GM12873 (cell line): Measurements from ENCODE around the gene HAPSTR1.

Experiments
- TF ChIP-seq, protein P1 (sequence below): IDR thresholded peaks from 2 replicates; pipeline ENCODE4 v1.5.1; 2012; ENCODE audit warnings: low read depth, mild to moderate bottlenecking, moderate library complexity, low read length, control low read depth; ENCODE audit not compliant: insufficient read depth; ENCODE audit errors: missing control alignments

Gene HAPSTR1

DNA sequence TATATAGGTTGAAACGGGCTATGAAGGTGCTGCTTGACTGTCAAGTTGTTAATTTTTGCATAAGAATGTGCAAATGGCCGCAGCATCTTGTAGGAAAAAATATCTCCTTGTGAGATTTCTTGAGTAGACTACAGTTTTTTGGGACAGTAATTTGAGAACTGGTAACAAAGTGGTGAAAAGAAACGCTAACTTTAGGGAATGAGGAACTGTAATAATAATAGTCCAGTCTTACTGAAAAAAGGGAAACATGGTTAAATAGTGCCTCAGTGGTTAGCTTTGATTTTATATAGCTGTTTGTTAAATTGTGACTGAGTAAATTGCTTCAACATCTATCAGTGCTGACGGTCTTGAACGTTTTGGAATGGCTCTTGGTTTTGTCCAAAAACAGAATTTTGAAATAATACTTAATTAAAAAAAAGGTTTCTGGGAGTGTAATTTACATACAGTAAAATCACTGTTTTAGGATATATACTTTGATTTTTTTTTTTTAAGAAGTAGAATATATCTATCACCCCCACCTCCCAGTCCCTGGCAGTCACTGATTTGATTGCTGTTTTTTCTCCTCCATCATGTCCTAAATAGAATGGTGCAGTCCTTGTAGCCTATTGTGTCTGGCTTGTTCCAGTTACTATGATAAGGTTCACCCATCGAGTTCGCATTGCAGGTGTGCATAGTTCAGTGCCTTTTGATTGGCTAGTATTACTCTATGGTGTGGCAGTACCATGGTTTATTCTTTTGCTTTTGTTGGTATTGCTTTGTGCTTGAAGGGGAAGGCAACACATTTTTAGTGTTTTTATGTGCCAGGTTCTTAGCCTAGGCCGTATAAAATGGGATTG, 2.8 kb downstream of the HAPSTR1 start:
- TF ChIP-seq, protein P1, sequence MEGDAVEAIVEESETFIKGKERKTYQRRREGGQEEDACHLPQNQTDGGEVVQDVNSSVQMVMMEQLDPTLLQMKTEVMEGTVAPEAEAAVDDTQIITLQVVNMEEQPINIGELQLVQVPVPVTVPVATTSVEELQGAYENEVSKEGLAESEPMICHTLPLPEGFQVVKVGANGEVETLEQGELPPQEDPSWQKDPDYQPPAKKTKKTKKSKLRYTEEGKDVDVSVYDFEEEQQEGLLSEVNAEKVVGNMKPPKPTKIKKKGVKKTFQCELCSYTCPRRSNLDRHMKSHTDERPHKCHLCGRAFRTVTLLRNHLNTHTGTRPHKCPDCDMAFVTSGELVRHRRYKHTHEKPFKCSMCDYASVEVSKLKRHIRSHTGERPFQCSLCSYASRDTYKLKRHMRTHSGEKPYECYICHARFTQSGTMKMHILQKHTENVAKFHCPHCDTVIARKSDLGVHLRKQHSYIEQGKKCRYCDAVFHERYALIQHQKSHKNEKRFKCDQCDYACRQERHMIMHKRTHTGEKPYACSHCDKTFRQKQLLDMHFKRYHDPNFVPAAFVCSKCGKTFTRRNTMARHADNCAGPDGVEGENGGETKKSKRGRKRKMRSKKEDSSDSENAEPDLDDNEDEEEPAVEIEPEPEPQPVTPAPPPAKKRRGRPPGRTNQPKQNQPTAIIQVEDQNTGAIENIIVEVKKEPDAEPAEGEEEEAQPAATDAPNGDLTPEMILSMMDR = no peak

DNA sequence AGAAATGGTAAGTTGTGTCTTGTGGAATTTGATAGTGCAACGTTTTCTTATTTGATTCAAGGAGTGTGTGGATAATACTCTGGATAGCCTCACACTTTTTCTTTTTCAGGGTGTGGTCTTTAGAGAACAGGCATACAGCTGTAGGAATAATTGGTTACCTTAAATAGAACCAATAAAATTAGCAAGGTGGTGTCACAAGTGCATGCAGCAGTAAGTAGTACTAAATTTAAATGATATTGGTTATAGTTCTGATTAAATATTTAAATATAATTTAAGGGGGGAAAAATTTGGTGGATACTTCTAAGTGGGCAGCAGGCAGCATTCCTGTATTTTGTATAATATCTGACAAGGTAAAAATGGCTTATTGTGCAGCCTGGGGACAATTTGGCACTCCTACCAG, 3.7 kb downstream of the HAPSTR1 start:
- TF ChIP-seq, protein P1 = no peak

DNA sequence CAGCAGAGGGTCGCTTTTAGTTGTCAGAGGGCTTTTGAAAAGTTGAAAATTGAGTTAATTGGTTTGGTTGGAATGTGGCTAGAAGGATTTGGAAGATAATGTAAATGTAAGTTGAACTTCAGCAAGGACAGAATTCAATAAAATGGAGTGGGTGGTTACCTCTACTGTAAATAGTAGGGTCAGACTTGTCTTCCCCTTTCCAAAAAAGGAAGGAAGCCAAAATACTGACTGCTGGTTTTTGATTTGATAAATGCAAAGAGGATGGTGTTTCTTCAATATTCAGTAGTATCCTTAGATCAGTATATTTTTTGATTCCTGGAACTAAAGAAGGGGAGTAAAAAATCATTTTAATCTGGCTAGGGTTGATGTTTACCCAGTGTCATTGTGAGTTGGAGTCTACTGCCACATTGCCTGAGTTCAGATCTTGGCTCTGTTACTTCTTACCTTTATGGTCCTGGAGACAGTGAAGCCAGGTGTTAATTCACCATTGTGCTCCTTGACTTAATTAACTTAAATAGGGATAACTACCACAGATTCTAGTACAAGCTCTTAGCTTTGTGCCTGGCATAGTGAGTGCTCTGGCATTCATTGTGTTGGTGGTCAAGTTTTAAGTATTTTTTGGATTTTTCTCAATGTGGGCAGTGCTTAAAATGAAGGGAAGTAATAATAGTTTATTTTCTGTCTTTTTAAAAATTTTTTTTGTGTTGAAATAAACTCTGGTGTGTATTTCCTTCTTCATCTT, 4.4 kb downstream of the HAPSTR1 start:
- TF ChIP-seq, protein P1 = no peak

DNA sequence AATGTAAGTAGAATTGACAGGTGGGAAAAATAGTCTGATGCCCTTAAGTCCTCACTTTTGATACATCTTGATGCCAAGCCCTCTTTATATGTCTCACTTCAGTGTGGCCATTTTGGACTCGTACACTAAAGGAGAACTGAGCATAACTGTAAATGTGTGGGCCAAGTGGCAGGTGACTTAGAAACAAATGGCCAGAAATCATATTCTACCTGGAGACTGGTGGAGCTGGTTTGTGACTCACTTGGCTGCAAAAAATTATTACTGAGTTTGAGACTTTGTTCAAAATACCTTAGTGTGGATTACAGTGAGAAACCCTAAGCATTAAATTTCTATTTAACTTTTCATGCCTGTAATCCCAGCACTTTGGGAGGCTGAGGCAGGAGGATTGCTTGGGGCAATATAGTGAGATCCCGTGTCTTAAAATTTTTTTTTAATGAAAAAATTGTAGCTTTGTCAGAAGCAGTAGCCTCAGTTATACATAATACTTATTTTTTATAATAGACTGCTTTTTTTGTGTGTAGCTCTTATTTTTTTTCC, 5.0 kb downstream of the HAPSTR1 start:
- TF ChIP-seq, protein P1 = no peak

DNA sequence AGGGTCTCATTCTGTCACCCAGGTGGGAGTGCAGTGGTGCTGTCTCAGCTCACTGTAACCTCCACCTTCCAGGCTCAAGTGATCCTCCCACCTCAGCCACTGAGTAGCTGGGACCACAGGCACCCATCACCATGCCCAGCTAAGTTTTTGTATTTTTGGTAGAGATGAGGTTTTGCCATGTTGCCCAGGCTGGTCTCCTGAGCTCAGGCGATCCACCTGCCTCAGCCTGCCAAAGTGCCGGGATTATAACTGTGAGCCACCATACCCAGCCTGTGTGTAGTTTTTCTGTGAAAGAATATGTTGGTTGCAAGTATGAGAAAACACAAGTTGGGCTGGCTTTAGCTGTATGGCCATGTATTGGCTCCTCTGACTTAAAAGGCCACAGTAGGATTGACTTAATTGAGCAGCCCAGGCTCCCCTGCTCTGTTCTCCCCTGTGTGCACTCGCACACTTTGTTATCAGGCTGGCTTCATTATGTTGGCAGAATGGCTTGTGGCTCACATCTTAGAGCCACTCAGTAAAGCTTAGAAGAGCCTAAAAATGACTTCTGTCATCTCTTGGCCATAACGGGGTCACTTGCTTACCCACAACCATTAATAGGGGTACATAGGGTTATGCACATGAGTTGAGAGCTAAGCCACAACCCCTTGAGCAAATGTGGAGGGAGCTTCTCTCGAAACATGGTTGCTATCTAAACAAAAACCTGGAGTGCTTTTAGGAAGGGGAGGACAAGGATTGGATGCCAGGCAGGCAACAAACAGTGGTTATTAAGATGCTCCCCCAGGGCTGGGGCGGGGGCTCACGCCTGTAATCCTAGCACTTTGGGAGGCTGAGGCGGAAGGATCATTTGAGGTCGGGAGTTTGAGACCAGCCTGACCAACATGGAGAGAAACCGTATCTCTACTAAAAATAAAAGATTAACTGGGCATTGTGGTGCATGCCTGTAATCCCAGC, 6.1 kb downstream of the HAPSTR1 start:
- TF ChIP-seq, protein P1 = no peak

DNA sequence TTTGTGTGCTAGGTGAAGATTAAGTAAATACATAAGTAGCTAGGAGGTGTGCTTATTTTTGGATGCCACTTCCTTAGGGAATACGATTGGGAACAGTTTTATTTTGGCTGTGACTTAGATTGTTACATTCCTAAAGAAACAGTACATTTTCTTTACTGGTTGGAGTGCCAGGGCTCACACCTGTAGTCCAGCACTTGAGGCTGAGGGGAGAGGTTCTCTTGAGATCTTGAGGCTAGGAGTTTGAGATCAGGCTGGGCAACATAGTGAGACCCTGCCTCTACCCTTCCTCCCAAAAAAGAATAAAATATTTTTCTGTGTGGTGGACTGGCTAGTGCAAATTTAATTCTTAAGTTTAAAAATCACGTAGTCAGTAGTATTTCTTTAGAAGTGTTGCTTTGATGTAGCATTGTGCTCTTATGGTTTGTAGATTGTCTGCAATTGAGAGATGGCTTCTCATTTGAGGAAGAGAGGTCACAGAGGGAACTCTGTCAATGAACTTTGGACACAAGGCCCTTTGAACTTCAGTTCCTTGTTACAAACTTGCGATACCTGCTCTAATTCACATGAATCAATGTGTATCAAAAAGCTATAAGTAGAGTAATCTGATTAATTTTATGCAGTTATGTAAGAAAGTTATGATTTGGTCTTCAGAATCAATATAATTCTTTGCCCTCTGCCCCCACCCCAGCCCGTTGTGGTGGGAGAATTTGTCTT, 7.1 kb downstream of the HAPSTR1 start:
- TF ChIP-seq, protein P1 = no peak
